Vagina (tissue), 2 donors: ENCODE results near the gene KRTAP9-6. TPM values are rescaled to one million over a fixed set of nuclear protein-coding genes. Genes with fewer than 3 reads are reported as not detected.
"Not testable (repeated sequence)": the region's sequence is repeated elsewhere in the genome, so short reads cannot be mapped to it uniquely, and the experiment has no call there.

ENCODE experiments used
- DNase-seq, 2 donors: peaks; one replicate each; pipeline ENCODE4 v3.0.0-alpha.2; 2017; ENCODE audit errors: extremely low spot score in 2 of 2
- H3K27ac ChIP-seq: fragments of 200-600 bp; sonication (generic); one replicate; pipeline ENCODE4 v1.5.1; 2019
- H3K27me3 ChIP-seq: fragments of 200-600 bp; sonication (generic); one replicate; pipeline ENCODE4 v1.5.1; 2019
- H3K36me3 ChIP-seq, 2 donors: fragments of 200-600 bp; sonication (generic); one replicate each; pipeline ENCODE4 v1.5.1; 2017 to 2019
- H3K4me1 ChIP-seq: fragments of 200-600 bp; sonication (generic); one replicate; pipeline ENCODE4 v1.5.1; 2019
- H3K4me3 ChIP-seq, 2 donors: fragments of 200-600 bp; sonication (generic); 1 replicate in 1 of 2; 2 replicates in 1 of 2; pipeline ENCODE4 v1.5.1; 2016 to 2019
- H3K9me3 ChIP-seq: fragments of 200-600 bp; sonication (generic); one replicate; pipeline ENCODE4 v1.5.1; 2019
- POLR2A ChIP-seq, 2 donors: fragments of 450-650 bp; IDR thresholded peaks; one replicate each; pipeline ENCODE4 v1.6.1; 2017; ENCODE audit warnings: antibody characterized with exemption in 2 of 2, mild to moderate bottlenecking in 2 of 2, moderate library complexity in 2 of 2
- POLR2AphosphoS5 ChIP-seq, 2 donors: sonication (generic); formaldehyde crosslinking; IDR thresholded peaks; one replicate each; pipeline ENCODE4 v1.9.0; 2017; ENCODE audit warnings: antibody characterized with exemption in 2 of 2, mild to moderate bottlenecking in 2 of 2, low read depth in 1 of 2; ENCODE audit not compliant: insufficient read depth in 1 of 2
- intact Hi-C: fragments of 100-400 bp; cut with DNase I; formaldehyde crosslinking; loops from one replicate; pipeline ENCODE4 v1.15.1; 2023
- total RNA-seq: library from RNA; depleted of rRNA; stranded (reverse); fragments of >200 nt; gene quantifications from one replicate; pipeline ENCODE4 v1.2.3, GENCODE V29; 2016
- TF ChIP-seq, protein P1 (sequence below), 3 experiments: fragments of 450-650 bp in 2 of 3; fragments of 200-600 bp in 1 of 3; sonication (generic) in 1 of 3; IDR thresholded peaks; one replicate each; pipeline ENCODE4 v1.5.1; 2017 to 2019; ENCODE audit warnings: antibody characterized with exemption in 3 of 3, mild to moderate bottlenecking in 2 of 3, moderate library complexity in 2 of 3

KRTAP9-6 gene
- total RNA-seq, 1 donor from 2014 or later: not detected

GRCh38 chr17:41230094-41230493 is 35.1 kb upstream of the KRTAP9-6 start:
- intact Hi-C loops: no loop called here
- no peaks in the 10 kb centered on the region for H3K27me3 ChIP-seq

GRCh38 chr17:41231731-41232130 is 33.4 kb upstream of the KRTAP9-6 start:
- no peaks in the 10 kb centered on the region for H3K27me3 ChIP-seq
- H3K4me3 ChIP-seq: no peak overlapping the region
- H3K27ac ChIP-seq: no peak overlapping the region
- TF ChIP-seq POLR2AphosphoS5 (IDR thresholded peaks at IDR 0.05; ENCODE audit: insufficient read depth in 1 of 2, low read depth in 1 of 2) (no peak), POLR2A (IDR thresholded peaks at IDR 0.05) (no peak)
- TF ChIP-seq, protein P1, sequence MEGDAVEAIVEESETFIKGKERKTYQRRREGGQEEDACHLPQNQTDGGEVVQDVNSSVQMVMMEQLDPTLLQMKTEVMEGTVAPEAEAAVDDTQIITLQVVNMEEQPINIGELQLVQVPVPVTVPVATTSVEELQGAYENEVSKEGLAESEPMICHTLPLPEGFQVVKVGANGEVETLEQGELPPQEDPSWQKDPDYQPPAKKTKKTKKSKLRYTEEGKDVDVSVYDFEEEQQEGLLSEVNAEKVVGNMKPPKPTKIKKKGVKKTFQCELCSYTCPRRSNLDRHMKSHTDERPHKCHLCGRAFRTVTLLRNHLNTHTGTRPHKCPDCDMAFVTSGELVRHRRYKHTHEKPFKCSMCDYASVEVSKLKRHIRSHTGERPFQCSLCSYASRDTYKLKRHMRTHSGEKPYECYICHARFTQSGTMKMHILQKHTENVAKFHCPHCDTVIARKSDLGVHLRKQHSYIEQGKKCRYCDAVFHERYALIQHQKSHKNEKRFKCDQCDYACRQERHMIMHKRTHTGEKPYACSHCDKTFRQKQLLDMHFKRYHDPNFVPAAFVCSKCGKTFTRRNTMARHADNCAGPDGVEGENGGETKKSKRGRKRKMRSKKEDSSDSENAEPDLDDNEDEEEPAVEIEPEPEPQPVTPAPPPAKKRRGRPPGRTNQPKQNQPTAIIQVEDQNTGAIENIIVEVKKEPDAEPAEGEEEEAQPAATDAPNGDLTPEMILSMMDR (IDR thresholded peaks at IDR 0.05): no peak
- no peak for DNase-seq
- H3K4me1 ChIP-seq: no peaks in the 10 kb centered on the region
- H3K9me3 ChIP-seq: no peaks in the 10 kb centered on the region
- H3K36me3 ChIP-seq: no peaks in the 10 kb centered on the region
- intact Hi-C loops: no loop called here

More at GRCh38 chr17:41230094-41230493, 35.1 kb upstream of the KRTAP9-6 start:
- TF ChIP-seq POLR2A (IDR thresholded peaks at IDR 0.05): no peak
- no peak for TF ChIP-seq POLR2AphosphoS5 (IDR thresholded peaks at IDR 0.05; ENCODE audit: insufficient read depth in 1 of 2, low read depth in 1 of 2)
- TF ChIP-seq, protein P1 (IDR thresholded peaks at IDR 0.05): no peak
- no peaks in the 10 kb centered on the region for H3K4me1 ChIP-seq
- DNase-seq: no peak
- H3K9me3 ChIP-seq: no peaks in the 10 kb centered on the region
- no peak overlapping the region for H3K4me3 ChIP-seq
- H3K27ac ChIP-seq: no peak overlapping the region
- no peaks in the 10 kb centered on the region for H3K36me3 ChIP-seq

DNA sequence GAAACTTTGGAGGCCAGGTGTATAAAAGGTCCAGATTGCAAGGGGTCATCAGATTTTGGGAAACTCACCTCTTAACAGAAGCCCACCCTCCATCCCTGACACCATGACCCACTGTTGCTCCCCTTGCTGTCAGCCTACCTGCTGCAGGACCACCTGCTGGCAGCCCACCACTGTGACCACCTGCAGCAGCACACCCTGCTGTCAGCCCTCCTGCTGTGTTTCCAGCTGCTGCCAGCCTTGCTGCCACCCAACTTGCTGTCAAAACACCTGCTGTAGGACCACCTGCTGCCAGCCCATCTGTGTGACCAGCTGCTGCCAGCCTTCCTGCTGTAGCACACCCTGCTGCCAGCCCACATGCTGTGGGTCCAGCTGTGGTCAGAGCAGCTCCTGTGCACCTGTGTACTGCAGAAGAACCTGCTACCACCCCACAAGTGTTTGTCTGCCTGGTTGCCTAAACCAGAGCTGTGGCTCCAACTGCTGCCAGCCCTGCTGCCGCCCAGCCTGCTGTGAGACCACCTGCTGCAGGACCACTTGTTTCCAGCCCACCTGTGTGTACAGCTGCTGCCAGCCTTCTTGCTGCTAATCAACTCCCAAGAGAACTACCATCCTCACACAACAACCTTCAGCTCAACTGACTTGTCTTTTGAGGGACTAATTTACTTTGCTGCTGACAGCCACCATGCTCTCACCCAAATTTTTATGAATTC is 32.6 kb upstream of the KRTAP9-6 start, which contains the start of gene KRTAP9-3:
Gene KRTAP9-3 (plus strand): TSS at position 51 of the 707 bp plus-strand sequence. CDS start 53 bp downstream, at position 104.
- H3K4me3 ChIP-seq, DNase-seq, H3K27me3 ChIP-seq, H3K27ac ChIP-seq, intact Hi-C loops, H3K36me3 ChIP-seq, H3K4me1 ChIP-seq, H3K9me3 ChIP-seq: not testable (repeated sequence)

DNA sequence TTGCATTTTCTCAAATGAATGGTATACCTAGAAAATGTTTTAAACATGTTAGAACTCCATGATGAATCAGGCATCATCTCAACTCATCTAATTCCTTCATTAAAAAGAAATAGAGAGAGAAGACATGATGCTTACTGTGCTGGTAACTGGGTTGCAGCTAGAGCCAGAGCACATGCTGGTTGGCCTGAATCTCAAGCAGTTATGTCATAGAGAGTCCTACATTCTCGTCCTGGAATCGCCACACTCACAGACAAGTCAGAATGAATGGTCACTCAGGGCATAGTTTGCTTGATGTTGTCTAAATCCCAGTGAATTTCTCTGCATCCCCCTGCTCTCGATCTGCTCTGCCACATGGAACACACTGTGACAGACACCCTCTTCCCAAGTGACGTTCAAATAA is 28.1 kb upstream of the KRTAP9-6 start:
- H3K9me3 ChIP-seq, H3K27me3 ChIP-seq, DNase-seq, H3K27ac ChIP-seq, H3K4me3 ChIP-seq, H3K4me1 ChIP-seq, H3K36me3 ChIP-seq, intact Hi-C loops: not testable (repeated sequence)

GRCh38 chr17:41237949-41238437 is 27.2 kb upstream of the KRTAP9-6 start, which contains the start of gene KRTAP9-8:
Gene KRTAP9-8, plus strand, starts transcription at chr17:41237999. Its CDS starts 53 bp downstream, at chr17:41238052.
- not testable (repeated sequence) for H3K27ac ChIP-seq, H3K4me3 ChIP-seq

DNA sequence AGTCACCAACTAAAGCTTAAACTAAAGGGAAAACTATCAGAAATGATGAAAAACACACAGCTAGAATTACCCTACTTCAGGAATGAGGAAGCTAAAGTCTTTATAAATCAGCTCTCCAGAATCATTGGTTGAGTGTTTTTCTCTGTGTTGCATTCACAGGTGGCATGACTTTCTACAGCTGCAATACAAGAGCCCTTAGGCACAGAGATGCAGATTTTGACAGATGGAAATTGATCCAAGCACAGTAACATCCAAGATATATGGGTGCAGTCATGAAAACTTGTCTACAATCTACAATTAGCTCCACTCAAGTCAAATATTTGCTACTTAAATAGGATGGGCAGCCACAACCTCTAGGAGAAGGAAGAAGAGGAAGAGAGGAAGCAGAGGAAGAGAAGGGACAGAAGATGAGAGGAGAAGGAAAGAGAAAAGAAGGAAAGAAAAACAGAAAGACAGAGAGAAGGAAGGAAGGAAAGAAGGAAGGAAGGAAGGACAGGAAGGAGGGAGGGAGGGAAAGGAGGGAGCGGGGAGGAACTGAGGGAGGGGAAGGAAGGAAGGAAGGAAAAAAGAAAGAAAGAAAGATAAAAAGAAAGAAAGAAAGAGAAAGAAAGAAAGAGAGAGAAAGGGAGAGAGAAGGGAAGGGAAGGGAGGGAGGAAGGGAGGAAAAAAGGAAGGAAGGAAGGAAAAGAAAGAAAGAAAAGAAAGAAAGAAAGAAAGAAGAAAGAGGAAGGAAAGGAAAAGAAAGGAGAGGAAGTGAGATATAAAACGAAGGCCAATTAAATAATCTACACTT is 18.0 kb upstream of the KRTAP9-6 start:
- H3K27ac ChIP-seq, DNase-seq, H3K4me1 ChIP-seq, H3K36me3 ChIP-seq, H3K4me3 ChIP-seq, intact Hi-C loops, H3K9me3 ChIP-seq, H3K27me3 ChIP-seq: not testable (repeated sequence)

More at GRCh38 chr17:41237949-41238437, 27.2 kb upstream of the KRTAP9-6 start, which contains the start of gene KRTAP9-8:
- H3K9me3 ChIP-seq, H3K27me3 ChIP-seq, H3K36me3 ChIP-seq, intact Hi-C loops, DNase-seq, H3K4me1 ChIP-seq: not testable (repeated sequence)

DNA sequence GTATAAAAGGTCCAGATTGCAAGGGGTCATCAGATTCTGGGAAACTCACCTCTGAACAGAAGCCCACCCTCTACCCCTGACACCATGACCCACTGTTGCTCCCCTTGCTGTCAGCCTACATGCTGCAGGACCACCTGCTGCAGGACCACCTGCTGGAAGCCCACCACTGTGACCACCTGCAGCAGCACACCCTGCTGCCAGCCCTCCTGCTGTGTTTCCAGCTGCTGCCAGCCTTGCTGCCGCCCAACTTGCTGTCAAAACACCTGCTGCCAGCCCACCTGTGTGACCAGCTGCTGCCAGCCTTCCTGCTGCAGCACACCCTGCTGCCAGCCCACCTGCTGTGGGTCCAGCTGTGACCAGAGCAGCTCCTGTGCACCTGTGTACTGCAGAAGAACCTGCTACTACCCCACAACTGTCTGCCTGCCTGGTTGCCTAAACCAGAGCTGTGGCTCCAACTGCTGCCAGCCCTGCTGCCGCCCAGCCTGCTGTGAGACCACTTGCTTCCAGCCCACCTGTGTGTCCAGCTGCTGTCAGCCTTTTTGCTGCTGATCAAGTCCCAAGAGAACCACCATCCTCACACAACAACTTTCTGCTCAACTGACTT is 15.4 kb upstream of the KRTAP9-6 start, which contains the start of gene KRTAP9-4:
Gene KRTAP9-4 (plus strand): TSS at position 51 of the 604 bp plus-strand sequence. CDS start 34 bp downstream, at position 85.
- H3K9me3 ChIP-seq, H3K36me3 ChIP-seq, H3K4me1 ChIP-seq, H3K27ac ChIP-seq, DNase-seq, H3K27me3 ChIP-seq, intact Hi-C loops, H3K4me3 ChIP-seq: not testable (repeated sequence)
